ENCODE data around the gene SRMS. TPM values are rescaled to one million over a fixed set of nuclear protein-coding genes. Genes with fewer than 3 reads are reported as not detected.

The SRMS gene
- total RNA-seq, 4 donors from 2014 or later = not detected

- no peak overlapping the region for H3K27ac ChIP-seq
- peaks cover 4% of the 10 kb centered on the region for H3K27me3 ChIP-seq
- H3K9me3 ChIP-seq = no peaks in the 10 kb centered on the region
- H3K4me3 ChIP-seq = no peak overlapping the region
- no CpG with 5 or more reads among the region's 62 CpGs for WGBS, 2 donors (ENCODE audit: low coverage in 1 of 2)
- no peak for TF ChIP-seq EP300 (IDR thresholded peaks at IDR 0.05)
- TF ChIP-seq POLR2A (IDR thresholded peaks at IDR 0.05) = no peak
- peaks cover 0 to 11% (median 0%) of the 10 kb centered on the region in 3 donors for H3K4me1 ChIP-seq
- peaks cover 0 to 88% of the 10 kb centered on the region in 2 donors for H3K36me3 ChIP-seq
- ATAC-seq = no peak
Measured at GRCh38 chr20:63564036-63564810, 16.7 kb upstream of the SRMS start.

DNA sequence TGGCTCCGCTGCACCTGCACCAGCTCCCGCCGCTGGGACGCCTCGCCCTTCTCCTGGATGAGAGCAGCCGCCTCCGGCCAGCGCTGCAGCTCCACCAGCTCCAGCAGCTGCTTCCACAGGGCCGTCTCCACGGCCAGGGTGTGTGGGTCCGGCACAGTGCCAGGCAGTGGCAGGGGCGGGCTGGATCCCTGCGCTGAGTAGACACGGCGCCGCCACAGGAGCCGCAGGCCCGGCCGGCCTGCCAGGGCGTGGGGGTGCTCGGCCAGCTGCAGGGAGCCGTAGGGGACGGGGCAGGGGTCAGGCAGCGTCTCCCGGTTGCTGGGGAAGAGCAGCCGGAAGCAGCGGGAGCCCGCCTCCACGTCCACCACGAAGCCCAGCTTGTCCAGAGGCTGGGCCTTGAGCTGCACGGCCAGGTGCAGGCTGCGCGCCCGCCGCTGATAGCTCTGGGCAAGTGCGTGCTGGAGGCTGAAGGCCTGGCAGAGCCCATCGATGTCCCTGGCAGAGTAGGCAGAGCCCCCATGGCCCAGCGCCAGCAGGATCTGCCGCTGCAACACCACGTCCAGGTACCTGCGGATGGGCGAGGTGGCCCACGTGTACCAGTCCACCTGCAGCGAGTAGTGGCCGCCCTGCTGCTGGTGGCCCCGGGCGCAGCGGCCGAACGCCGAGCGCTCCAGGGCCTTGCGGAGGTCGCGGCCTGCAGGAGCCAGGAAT lies 15.8 kb upstream of the SRMS start:
- TF ChIP-seq POLR2A (IDR thresholded peaks at IDR 0.05) (no peak), POLR2AphosphoS5 (IDR thresholded peaks at IDR 0.05) (no peak), EP300 (IDR thresholded peaks at IDR 0.05) (no peak)
- TF ChIP-seq, protein P1, sequence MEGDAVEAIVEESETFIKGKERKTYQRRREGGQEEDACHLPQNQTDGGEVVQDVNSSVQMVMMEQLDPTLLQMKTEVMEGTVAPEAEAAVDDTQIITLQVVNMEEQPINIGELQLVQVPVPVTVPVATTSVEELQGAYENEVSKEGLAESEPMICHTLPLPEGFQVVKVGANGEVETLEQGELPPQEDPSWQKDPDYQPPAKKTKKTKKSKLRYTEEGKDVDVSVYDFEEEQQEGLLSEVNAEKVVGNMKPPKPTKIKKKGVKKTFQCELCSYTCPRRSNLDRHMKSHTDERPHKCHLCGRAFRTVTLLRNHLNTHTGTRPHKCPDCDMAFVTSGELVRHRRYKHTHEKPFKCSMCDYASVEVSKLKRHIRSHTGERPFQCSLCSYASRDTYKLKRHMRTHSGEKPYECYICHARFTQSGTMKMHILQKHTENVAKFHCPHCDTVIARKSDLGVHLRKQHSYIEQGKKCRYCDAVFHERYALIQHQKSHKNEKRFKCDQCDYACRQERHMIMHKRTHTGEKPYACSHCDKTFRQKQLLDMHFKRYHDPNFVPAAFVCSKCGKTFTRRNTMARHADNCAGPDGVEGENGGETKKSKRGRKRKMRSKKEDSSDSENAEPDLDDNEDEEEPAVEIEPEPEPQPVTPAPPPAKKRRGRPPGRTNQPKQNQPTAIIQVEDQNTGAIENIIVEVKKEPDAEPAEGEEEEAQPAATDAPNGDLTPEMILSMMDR (IDR thresholded peaks at IDR 0.05) = no peak
- Histone ChIP-seq H3K27me3 (peaks cover 4% of the 10 kb centered on the region), H3K9me3 (no peaks in the 10 kb centered on the region), H3K27ac (no peak overlapping the region), H3K4me1 (peaks cover 0 to 5% (median 0%) of the 10 kb centered on the region in 3 donors), H3K4me3 (no peak overlapping the region), H3K36me3 (peaks cover 0 to 96% of the 10 kb centered on the region in 2 donors)
- ATAC-seq = no peak
- WGBS, 2 donors (ENCODE audit: low coverage in 1 of 2) = 87% methylated on average over 6 of the region's 55 CpGs; no CpG with 5 or more reads in 1 of the 2 donors

DNA sequence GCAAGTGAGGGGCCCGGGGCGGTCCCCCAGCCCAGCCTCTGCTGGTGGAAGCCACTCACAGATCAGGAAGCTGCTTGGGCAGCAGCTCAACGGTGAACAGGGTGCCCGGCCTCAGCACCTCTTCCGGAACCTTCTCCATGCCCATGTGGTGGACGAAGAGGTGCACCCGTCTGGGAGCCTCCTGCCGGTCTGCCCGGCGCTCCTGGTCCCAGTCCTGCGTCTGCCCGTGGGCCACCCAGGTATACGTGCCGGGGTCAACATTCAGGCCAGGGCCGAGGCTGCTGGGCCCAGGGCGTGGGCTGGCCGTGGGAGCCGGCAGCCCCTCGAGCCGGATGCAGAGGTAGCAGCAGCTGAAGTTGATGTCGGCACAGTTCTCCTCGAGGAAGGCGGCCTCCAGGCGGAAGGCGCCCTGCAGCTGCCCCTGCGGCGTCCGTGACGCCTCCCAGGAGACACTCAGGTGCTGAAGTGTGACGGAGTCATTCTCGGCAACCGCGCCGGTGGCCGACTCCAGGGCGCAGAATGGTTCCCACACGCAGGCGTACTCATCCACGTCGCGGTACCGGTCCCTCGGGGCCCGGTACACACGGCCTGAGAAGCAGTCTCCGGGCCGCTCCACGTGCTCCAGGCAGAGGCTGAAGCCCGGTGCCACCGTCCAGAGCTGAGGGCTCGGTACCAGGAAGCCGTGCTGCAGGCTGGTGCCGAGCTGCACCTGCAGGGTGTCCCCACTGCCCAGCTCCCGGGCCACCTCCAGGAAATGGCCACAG lies 15.1 kb upstream of the SRMS start:
- H3K4me3 ChIP-seq = no peak overlapping the region
- no peak for ATAC-seq
- H3K36me3 ChIP-seq = peaks cover 0 to 96% of the 10 kb centered on the region in 2 donors
- TF ChIP-seq POLR2AphosphoS5 (IDR thresholded peaks at IDR 0.05) (no peak), EP300 (IDR thresholded peaks at IDR 0.05) (no peak), POLR2A (IDR thresholded peaks at IDR 0.05) (no peak)
- TF ChIP-seq, protein P1 (IDR thresholded peaks at IDR 0.05) = no peak
- peaks cover 8% of the 10 kb centered on the region for H3K27me3 ChIP-seq
- no peaks in the 10 kb centered on the region for H3K9me3 ChIP-seq
- 100% methylated on average over 2 of the region's 54 CpGs; no CpG with 5 or more reads in 1 of the 2 donors for WGBS, 2 donors (ENCODE audit: low coverage in 1 of 2)
- no peaks in the 10 kb centered on the region for H3K4me1 ChIP-seq
- no peak overlapping the region for H3K27ac ChIP-seq

GRCh38 chr20:63561624-63562396 lies 14.3 kb upstream of the SRMS start:
- no peaks in the 10 kb centered on the region for H3K4me1 ChIP-seq
- H3K36me3 ChIP-seq = peaks cover 0 to 89% of the 10 kb centered on the region in 2 donors
- no peak for TF ChIP-seq EP300 (IDR thresholded peaks at IDR 0.05)
- no peak for TF ChIP-seq POLR2AphosphoS5 (IDR thresholded peaks at IDR 0.05)
- TF ChIP-seq, protein P1 (IDR thresholded peaks at IDR 0.05) = no peak
- no peak for TF ChIP-seq POLR2A (IDR thresholded peaks at IDR 0.05)
- 91 to 100% methylated on average over 3 to 8 of the region's 36 CpGs for whole genome bisulfite sequencing, 2 donors (ENCODE audit: low coverage in 1 of 2)
- no peak for ATAC-seq
- no peaks in the 10 kb centered on the region for H3K9me3 ChIP-seq
- no peak overlapping the region for H3K4me3 ChIP-seq
- H3K27me3 ChIP-seq = peaks cover 8% of the 10 kb centered on the region
- no peak overlapping the region for H3K27ac ChIP-seq

Measured in gastroesophageal sphincter (tissue), 4 donors.